Ovary (tissue), 9 donors: ENCODE results near the gene IFITM10. TPM values are rescaled to one million over a fixed set of nuclear protein-coding genes. Genes with fewer than 3 reads are reported as not detected.

ENCODE experiments used
- DNase-seq, 5 donors: peaks; one replicate each; pipeline ENCODE4 v3.0.0-alpha.2; 2019 to 2020
- H3K27ac ChIP-seq, 2 donors: fragments of 200-600 bp; one replicate each; pipeline versions ENCODE4 v1.5.1 to v1.8.0; 2019 to 2022
- H3K27me3 ChIP-seq: fragments of 200-600 bp; one replicate; pipeline ENCODE4 v1.8.0; 2022
- H3K36me3 ChIP-seq: fragments of 200-600 bp; sonication (generic); one replicate; pipeline ENCODE4 v1.5.1; 2019
- H3K4me1 ChIP-seq: one replicate; pipeline ENCODE4 v1.8.1; 2013; ENCODE audit warnings: mild to moderate bottlenecking, moderate library complexity; ENCODE audit not compliant: insufficient read depth
- H3K4me3 ChIP-seq: fragments of 200-600 bp; sonication (generic); one replicate; pipeline ENCODE4 v1.5.1; 2017
- H3K9me3 ChIP-seq, 2 donors: fragments of 200-600 bp in 1 of 2; sonication (generic) in 1 of 2; one replicate each; pipeline versions ENCODE4 v1.5.1 to v1.8.1; 2013 to 2019; ENCODE audit warnings: mild to moderate bottlenecking in 1 of 2, moderate library complexity in 1 of 2
- EP300 ChIP-seq: sonication (generic); formaldehyde crosslinking; IDR thresholded peaks from one replicate; pipeline ENCODE4 v1.6.1; 2017; ENCODE audit warnings: antibody characterized with exemption
- POLR2A ChIP-seq: fragments of 450-650 bp; IDR thresholded peaks from one replicate; pipeline ENCODE4 v1.6.1; 2017; ENCODE audit warnings: antibody characterized with exemption, mild to moderate bottlenecking, moderate library complexity
- WGBS, 3 donors: extraction: QIAGEN DNeasy Blood & Tissue Kit in 1 of 3; methylation state at CpG; one replicate each; pipeline versions ENCODE4 v1.1.5 to v1.1.7; 2013 to 2017; 5-methylcytosine and 5-hydroxymethylcytosine counted together
- intact Hi-C, 4 donors: fragments of 100-400 bp; cut with DNase I; formaldehyde crosslinking; loops; one replicate each; pipeline versions ENCODE4 v1.11.0 to v1.15.1; 2022 to 2023
- polyA plus RNA-seq, 2 donors: library from polyadenylated mRNA; stranded (reverse); fragments of 200-250 nt in 1 of 2; fragments of 350-450 nt in 1 of 2; fragmentation: Illumina TruSeq in 1 of 2; extraction: RNeasy Lipid Tissue Mini Kit (QIAGEN cat#74804) in 1 of 2; gene quantifications; one replicate each; pipeline ENCODE4 v1.2.3, GENCODE V29; 2013 to 2014
- total RNA-seq, 7 donors: library from RNA; depleted of rRNA in 2 of 7; stranded (reverse); fragments of >200 nt in 2 of 7; fragmentation: NEBNext Ultra II Directional in 3 of 7; extraction: Animal tissue kit (Norgen Biotek cat#: 25700) in 3 of 7; gene quantifications; one replicate each; pipeline versions ENCODE4 v1.1.0 to v1.2.4, GENCODE V29; 2016 to 2023
- TF ChIP-seq, protein P1 (sequence below), 3 donors: fragments of 450-650 bp in 2 of 3; fragments of 200-600 bp in 1 of 3; IDR thresholded peaks; one replicate each; pipeline versions ENCODE4 v1.5.1 to v1.8.0; 2016 to 2022; ENCODE audit warnings: antibody characterized with exemption in 3 of 3, mild to moderate bottlenecking in 1 of 3
- donor health status: DM: no; HTN: no; CAD: no; lungs with moderate emphysema.
- donor health status: DM: no; HTN: no; CAD: no.
- donor health status: Bipolar disorder and iron deficiency.
- donor health status: DM: yes; HTN: yes; CAD: no.
- donor health status: DM: no; HTN: no; CAD: no.
- donor health status: DM: yes; HTN: yes; CAD: no.

The IFITM10 gene
- total and polyA plus RNA-seq, 9 donors: 0.15 to 3.6 (median 0.97) TPM

DNA sequence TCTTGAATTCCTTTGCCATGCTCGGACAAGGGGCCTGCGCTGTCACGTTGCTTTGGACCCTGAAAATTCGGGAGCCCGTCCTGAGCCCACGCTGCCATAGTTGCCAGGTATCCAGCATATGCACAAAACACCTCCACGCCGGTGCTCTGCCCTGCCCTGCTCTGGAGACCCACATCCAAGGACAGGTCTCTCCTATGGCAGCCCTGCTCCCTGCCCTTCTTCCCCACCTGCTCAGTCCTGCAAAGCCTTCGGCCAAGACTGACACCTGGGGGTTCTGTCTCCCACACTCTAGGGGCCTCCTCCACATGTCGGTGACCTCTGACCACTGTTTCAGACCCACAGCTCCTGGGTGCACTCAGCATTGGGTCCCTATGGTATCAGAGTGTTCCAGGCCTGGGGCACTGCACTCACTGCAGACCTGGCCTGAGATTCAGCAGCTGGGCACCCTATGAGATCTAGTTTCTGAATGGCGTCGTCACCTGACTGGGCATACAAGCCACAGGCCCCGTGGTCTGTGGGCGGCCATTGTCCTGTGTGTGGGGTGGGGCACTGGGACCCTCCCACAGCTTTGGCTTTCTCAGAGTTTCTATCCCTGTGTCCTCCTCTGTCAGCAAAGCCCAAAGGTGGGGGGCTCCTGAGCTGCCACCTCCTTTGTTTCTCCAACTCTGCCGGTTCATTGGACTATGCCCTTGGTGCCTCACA lies 55.4 kb downstream of the IFITM10 start:
- 87 to 96% (median 90%) methylated on average over 15 of the region's 15 CpGs for WGBS, 3 donors
- H3K27me3 ChIP-seq: no peaks in the 10 kb centered on the region
- no peak for DNase-seq
- H3K4me3 ChIP-seq: no peak overlapping the region
- no peaks in the 10 kb centered on the region for H3K9me3 ChIP-seq
- no peaks in the 10 kb centered on the region for H3K36me3 ChIP-seq
- intact Hi-C loops: loop anchor here (2.0 to 10.0 kb wide), 8 partner anchors 43 to 462 kb away; partner anchors contain the start of genes SYT8 (in 1 of the 4) and TNNT3 (in 1 of the 4)
- H3K4me1 ChIP-seq: peaks cover 8% of the 10 kb centered on the region
- no peak overlapping the region for H3K27ac ChIP-seq
- TF ChIP-seq EP300 (no peak), POLR2A (no peak)
- TF ChIP-seq, protein P1, sequence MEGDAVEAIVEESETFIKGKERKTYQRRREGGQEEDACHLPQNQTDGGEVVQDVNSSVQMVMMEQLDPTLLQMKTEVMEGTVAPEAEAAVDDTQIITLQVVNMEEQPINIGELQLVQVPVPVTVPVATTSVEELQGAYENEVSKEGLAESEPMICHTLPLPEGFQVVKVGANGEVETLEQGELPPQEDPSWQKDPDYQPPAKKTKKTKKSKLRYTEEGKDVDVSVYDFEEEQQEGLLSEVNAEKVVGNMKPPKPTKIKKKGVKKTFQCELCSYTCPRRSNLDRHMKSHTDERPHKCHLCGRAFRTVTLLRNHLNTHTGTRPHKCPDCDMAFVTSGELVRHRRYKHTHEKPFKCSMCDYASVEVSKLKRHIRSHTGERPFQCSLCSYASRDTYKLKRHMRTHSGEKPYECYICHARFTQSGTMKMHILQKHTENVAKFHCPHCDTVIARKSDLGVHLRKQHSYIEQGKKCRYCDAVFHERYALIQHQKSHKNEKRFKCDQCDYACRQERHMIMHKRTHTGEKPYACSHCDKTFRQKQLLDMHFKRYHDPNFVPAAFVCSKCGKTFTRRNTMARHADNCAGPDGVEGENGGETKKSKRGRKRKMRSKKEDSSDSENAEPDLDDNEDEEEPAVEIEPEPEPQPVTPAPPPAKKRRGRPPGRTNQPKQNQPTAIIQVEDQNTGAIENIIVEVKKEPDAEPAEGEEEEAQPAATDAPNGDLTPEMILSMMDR (IDR thresholded peaks at IDR 0.05): no peak

DNA sequence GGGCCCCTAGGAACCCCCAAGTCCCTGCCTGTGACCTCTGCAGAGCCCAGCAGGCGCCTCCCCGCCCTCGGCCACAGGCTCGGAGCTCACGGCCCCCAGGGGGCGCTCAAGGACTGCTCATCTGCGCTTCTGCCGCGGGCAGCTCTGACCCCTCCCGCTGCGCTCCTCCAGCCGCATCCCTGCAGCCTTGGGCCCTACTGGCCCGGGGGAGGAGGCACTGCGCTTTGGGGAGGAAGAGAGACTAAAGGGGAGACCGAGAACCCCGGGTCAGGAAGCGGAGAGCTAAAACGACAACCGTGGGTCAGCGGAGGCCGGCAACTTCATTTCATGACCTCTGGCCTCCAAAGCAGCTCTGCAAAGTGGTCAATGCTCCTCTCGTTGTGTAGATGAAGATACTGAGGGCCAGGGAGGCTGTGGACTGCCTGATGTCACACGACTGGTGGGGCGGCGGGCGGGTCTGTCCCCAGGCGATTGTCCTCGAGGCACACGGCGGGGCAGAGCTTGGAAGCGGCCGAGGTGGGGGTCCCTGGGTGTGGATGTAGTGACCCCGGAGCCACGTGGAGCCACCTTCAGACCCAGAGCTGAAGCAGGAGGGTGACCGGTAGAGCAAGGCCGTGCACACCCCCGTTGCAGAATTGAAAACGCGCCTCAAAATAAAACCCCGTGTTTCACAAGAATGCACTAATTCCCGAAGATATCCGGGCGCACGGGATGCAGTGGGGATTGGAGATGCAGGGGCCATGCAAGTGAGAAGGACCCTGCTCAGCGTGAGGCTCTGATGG lies 56.1 kb downstream of the IFITM10 start:
- 40 to 55% (median 41%) methylated on average over 35 to 45 of the region's 45 CpGs for WGBS, 3 donors
- no peaks in the 10 kb centered on the region for H3K36me3 ChIP-seq
- H3K4me1 ChIP-seq: peaks cover 8% of the 10 kb centered on the region
- H3K27me3 ChIP-seq: no peaks in the 10 kb centered on the region
- H3K9me3 ChIP-seq: no peaks in the 10 kb centered on the region
- TF ChIP-seq, protein P1 (IDR thresholded peaks at IDR 0.05): peak; percentile 82 to 91 (median 85)
- no peak for TF ChIP-seq EP300
- TF ChIP-seq POLR2A: no peak
- H3K4me3 ChIP-seq: peak overlapping the region; percentile 6
- intact Hi-C loops: loop anchor here (2.0 to 10.0 kb wide), 8 partner anchors 42 to 463 kb away; partner anchors contain the start of genes SYT8 (in 1 of the 4) and TNNT3 (in 1 of the 4)
- peak overlapping the region in 1 of 2 donors; percentile 16 for H3K27ac ChIP-seq
- peak; percentile 73 to 92 (median 89) for DNase-seq

DNA sequence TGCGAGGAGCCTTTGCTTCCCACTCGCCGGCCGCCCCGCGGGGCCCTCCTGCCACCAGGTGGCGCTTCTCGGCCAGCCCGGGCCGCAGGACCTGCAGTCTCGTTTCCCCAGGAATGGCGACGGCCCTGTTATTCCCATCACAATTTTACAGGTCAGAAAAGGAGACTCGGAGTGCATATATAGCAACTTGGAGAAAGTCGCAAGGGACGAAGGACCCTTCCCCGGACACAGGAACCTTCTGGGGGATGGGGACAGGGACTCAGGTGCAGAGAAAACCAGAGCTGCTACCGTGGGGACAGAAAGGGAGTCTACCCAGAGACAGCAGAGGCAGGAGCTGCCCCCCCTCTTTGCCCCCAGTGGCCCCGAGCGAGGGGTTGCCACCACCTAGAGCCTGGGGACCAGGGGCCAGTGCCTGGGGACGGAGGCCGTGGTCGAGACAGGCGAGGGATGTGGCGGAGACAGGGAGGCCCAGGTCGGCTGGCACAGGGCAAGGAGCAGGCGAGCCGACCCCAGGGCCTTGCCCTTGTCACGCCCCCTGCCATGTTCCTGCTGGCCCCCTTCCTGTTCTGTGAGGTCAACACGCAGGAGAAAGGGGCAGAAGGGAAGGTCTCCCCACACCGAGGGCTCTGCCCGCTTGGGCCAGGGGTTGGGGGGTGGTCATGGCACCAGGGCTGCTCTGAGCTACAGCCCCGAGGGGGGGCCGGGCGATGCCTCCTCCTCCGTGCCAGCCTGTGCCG lies 56.9 kb downstream of the IFITM10 start:
- TF ChIP-seq EP300: no peak
- TF ChIP-seq, protein P1 (IDR thresholded peaks at IDR 0.05): peak; percentile 56 to 84 (median 57)
- H3K9me3 ChIP-seq: no peaks in the 10 kb centered on the region
- peak overlapping the region; percentile 6 for H3K4me3 ChIP-seq
- peak overlapping the region in 1 of 2 donors; percentile 16 for H3K27ac ChIP-seq
- no peaks in the 10 kb centered on the region for H3K27me3 ChIP-seq
- intact Hi-C loops: loop anchor here (1.0 to 10.0 kb wide), 10 partner anchors 41 to 464 kb away; partner anchors contain the start of genes SYT8 (in 1 of the 4) and TNNT3 (in 1 of the 4)
- H3K4me1 ChIP-seq: peaks cover 8% of the 10 kb centered on the region
- WGBS, 3 donors: 14 to 21% (median 15%) methylated on average over 37 of the region's 37 CpGs
- peak; percentile 50 to 86 (median 77) for DNase-seq
- H3K36me3 ChIP-seq: no peaks in the 10 kb centered on the region
